HG02870 (cell line): ENCODE measurements around the gene RPS8.
"Not testable (repeated sequence)": the region's sequence is repeated elsewhere in the genome, so short reads cannot be mapped to it uniquely, and the experiment has no call there.

Experiments
- ATAC-seq: cut with Tn5 transposase; IDR thresholded peaks from one replicate; pipeline ENCODE4 v1.9.1; 2021; ENCODE audit warnings: mild to moderate bottlenecking, moderate library complexity; ENCODE audit not compliant: unreplicated experiment

RPS8 gene

DNA sequence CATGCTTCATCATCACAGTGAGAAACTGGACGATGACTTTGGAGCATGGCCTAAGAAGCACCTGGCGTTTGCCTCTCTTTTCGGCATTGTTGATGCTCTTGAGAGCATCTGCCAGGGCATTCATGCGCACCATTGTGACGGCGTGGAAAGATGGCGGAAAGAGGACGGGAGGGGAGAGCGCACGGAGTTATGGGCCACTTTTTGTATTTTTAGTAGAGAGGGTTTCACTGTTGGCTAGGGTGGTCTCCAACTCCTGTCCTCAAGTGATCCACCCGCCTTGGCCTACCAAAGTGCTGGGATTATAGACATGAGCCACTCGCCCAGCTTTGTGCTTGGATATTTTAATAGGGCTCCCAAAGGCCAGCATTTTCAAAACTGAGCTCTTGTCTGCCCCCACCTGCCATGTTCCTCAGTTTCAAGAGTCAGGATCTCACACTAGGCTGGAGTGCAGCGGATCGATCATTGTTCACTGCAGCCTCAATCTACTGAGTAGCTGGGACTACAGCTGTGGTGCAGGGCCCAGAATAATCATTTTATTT, 5.3 kb downstream of the RPS8 start:
- ATAC-seq: no peak

GRCh38 chr1:44783697-44784093, 8.4 kb downstream of the RPS8 start:
- no peak for ATAC-seq

- ATAC-seq: no peak
These were observed 9.0 kb downstream of the RPS8 start for GRCh38 chr1:44784094-44785028.

DNA sequence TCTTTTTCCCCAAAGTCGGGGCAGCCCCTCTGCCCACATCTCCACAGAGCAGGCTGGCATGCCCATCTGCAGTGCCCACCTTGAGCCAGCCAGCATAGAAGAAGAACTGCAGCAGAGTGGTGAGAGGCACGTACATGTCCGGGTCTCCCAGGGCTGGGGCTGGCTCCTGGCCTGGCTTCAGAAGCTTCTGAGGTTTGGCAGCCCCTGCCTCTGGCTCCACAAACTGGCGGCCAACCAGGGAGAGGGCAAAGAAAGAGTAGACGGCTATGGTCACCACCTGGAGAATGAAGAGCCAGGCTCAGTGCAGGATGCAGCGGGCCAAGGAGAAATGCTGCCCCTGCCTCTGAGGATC, 9.7 kb downstream of the RPS8 start:
- ATAC-seq: no peak

- ATAC-seq: no peak
These were observed 10.3 kb downstream of the RPS8 start for GRCh38 chr1:44785501-44786137.

GRCh38 chr1:44786138-44786840, 10.9 kb downstream of the RPS8 start:
- peak; percentile 38 for ATAC-seq

DNA sequence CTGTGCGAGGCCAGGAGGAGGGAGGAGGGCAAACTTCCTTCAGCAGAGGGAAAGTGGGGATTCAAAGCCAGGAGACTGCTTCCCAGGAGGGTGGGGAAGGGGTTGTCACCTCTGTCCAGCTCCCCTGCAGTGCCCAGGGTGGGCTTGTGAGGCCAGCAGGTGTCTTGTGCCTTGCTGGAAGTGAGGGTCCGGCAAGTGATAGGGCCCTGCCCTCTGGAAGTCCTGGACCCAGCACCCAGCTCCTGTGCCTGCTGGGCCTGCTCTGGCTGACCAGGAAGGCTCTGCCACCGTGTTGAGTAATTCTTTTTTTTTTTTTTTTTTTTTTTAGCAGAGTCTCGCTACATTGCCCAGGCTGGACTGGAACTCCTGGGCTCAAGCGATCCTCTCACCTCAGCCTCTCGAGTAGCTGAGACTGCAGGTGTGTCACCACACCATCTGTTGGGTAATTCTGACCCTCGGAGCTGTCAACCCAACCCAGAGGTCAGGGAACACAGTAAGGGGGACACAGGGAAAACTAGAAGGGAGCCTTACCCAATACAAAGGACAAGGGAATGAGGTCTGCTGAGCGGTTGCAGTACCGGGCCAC, 11.6 kb downstream of the RPS8 start:
- no peak for ATAC-seq

DNA sequence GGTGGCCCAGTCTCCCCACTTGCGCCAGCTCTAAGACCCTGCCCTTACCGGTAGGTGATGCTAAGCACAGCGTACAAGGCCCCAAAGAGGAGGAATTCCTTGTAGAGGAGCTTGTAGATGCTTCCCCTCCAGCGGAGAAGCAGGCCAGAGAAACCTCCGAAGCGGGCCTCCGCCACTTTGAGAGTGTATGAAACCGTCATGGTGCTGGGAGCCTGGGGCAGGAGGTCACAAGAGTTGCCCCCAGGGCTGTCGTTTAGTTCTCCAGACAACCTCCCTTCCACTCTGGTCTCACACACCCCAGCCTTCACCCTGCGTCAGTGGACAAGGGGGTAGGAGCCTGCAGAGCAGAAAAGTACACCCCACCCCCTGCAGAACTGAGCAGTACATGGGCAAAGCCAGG, 12.2 kb downstream of the RPS8 start:
- no peak for ATAC-seq

- no peak for ATAC-seq
These were observed 12.9 kb downstream of the RPS8 start, which contains the start of gene BEST4 for GRCh38 chr1:44788120-44788860. TSS of gene BEST4 (minus strand) at chr1:44788170. CDS start at chr1:44787705, 465 bp downstream.

DNA sequence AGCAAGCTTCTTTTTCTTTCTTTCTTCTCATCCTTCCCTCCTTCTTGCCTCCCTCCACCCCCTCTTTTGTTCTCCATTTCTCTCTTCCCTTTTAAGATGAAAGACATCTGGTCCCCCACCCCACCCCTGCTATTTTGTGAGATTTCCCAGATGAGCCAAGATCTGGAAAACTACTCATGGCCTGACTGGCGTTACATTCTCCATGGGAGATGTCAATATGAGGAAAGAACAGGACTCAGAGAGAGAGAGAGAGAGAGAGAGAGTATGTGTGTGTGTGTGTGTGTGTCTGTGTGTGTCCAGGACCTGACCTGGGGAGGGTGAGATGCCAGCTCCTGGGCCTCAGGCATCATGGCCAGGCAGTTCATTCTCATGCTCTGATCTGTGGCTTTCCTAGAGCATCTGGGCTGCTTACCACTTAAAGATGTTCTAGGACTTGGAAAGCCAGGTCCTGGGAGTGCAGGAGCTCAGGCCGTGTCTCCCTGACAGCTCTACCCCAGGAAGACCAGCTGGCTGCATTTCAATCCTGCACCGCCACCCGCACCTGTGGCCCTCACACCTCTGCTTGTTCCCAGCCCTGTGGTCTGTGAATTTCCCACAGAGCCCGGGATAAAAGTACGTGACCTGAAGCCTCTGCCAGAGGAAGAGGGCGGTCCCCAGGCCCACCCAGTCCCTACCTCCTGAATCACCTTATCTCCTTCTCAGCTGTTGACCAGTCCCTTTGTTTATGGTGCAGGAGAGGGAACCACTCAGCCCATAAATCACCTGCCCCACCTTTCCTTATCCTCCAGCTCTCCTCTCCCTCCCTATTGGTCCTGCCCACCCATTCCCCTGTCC, 15.8 kb downstream of the RPS8 start:
- no peak for ATAC-seq

DNA sequence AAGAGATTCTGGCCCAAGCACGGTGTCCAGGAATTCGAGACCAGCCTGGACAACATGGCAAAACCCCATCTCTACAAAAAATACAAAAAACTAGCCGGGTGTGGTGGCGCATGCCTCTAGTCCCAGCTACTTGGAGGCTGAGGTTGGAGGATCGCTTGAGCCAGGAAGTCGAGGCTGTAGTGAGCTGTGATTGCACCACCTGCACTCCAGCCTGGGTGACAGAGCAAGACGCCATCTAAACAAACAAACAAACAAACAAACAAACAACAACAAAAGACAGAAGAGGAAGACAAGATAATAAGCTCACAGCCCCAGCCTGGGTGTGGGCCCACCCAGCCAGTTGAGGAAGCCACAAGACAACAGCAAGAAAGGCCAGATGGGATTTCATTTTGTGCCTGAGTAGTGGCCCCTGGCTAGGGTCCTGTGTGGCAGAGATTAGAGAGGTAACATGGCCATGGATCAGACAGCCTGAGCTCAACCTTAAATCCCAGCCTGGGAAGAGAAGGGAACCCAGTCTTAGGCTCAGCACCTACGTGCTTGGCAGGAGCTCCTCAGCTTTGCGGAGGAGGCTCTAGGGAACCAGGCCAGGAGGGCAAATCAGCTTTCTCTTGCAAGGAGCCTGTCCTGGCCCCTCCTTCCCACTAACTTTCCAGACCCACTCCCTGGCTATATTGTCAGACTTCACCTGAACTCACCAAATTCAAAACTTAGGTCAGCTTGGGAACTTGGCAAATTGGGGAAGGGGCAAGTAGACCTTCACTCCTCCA, 17.6 kb downstream of the RPS8 start:
- no peak for ATAC-seq

DNA sequence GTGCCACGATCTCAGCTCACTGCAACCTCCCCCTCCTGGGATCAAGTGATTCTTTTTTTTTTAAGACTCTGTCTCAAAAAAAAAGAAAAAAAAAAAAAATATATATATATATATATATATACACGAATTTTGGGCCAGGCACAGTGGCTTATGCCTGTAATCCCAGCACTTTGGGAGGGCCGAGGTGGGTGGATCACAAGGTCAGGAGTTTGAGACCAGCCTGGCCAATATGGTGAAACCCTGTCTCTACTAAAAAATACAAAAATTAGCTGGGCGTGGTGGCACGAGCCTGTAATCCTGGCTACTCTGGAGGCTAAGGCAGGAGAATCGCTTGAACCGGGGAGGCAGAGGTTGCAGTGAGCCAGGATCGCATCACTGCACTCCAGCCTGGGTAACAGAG, 22.5 kb downstream of the RPS8 start:
- ATAC-seq: not testable (repeated sequence)

- ATAC-seq: no peak
These were observed 23.4 kb downstream of the RPS8 start for GRCh38 chr1:44798481-44799365.

GRCh38 chr1:44799770-44800584, 24.6 kb downstream of the RPS8 start, which contains the start of gene PLK3:
TSS of gene PLK3 (plus strand) at chr1:44800377. CDS start at chr1:44800464, 87 bp downstream.
- peak; percentile 84 for ATAC-seq

GRCh38 chr1:44801491-44802305, 26.4 kb downstream of the RPS8 start:
- no peak for ATAC-seq
